HepG2 (cell line): ENCODE results near the gene ZBTB48. TPM values are rescaled to one million over a fixed set of nuclear protein-coding genes. Genes with fewer than 3 reads are reported as not detected.
A peak's percentile ranks its signal among the peaks of the same experiment; 100 is the strongest.

Source experiments
- CBX5 ChIP-seq: sonication (generic); formaldehyde crosslinking; IDR thresholded peaks from 2 replicates; pipeline ENCODE4 v1.4.0; 2020; ENCODE audit warnings: missing genetic modification reagents, borderline replicate concordance
- CCDC6 ChIP-seq: sonication (generic); formaldehyde crosslinking; IDR thresholded peaks from 2 replicates; pipeline ENCODE4 v1.8.1; 2022; ENCODE audit warnings: mild to moderate bottlenecking, missing genetic modification reagents, moderate library complexity
- CREBL2 ChIP-seq: sonication (generic); formaldehyde crosslinking; IDR thresholded peaks from 2 replicates; pipeline ENCODE4 v1.8.1; 2023; ENCODE audit warnings: missing genetic modification reagents, mild to moderate bottlenecking, borderline replicate concordance
- FOXC1 ChIP-seq: sonication (generic); formaldehyde crosslinking; IDR thresholded peaks from 2 replicates; pipeline ENCODE4 v1.8.0; 2022; ENCODE audit warnings: mild to moderate bottlenecking, missing genetic modification reagents, borderline replicate concordance
- HMGXB4 ChIP-seq, 2 experiments: sonication (generic) in 1 of 2; formaldehyde crosslinking in 1 of 2; IDR thresholded peaks; 2 replicates each; pipeline versions ENCODE4 v1.4.0 to v1.6.1; 2018 to 2020; ENCODE audit warnings: missing genetic modification reagents in 2 of 2, borderline replicate concordance in 1 of 2, low read depth in 1 of 2, mild to moderate bottlenecking in 1 of 2, missing biosample characterization in 1 of 2
- HNF1B ChIP-seq: sonication (generic); formaldehyde crosslinking; IDR thresholded peaks from 2 replicates; pipeline ENCODE4 v1.5.1; 2020; ENCODE audit warnings: mild to moderate bottlenecking, moderate library complexity, missing genetic modification reagents
- MAX ChIP-seq: IDR thresholded peaks from 2 replicates; pipeline ENCODE4 v1.6.1; 2012; ENCODE audit warnings: inconsistent platforms
- MED13 ChIP-seq: sonication (generic); formaldehyde crosslinking; IDR thresholded peaks from 2 replicates; pipeline ENCODE4 v1.5.0; 2020; ENCODE audit warnings: missing genetic modification reagents
- NR2C2 ChIP-seq: sonication (generic); formaldehyde crosslinking; IDR thresholded peaks from 2 replicates; pipeline ENCODE4 v1.4.0; 2020; ENCODE audit warnings: missing genetic modification reagents, mild to moderate bottlenecking, moderate library complexity, borderline replicate concordance
- PCBP1 ChIP-seq: fragments of 200-400 bp; formaldehyde crosslinking; IDR thresholded peaks from 2 replicates; pipeline ENCODE4 v1.6.1; 2017; ENCODE audit warnings: mild to moderate bottlenecking, low read depth, low read length, borderline replicate concordance
- PHB2 ChIP-seq: fragments of 450-650 bp; IDR thresholded peaks from 2 replicates; pipeline ENCODE4 v1.6.1; 2018; ENCODE audit not compliant: partially characterized antibody
- POLR2G ChIP-seq: fragments of 200-400 bp; formaldehyde crosslinking; IDR thresholded peaks from 2 replicates; pipeline ENCODE4 v1.6.1; 2018; ENCODE audit warnings: mild to moderate bottlenecking, low read depth, low read length, moderate library complexity
- SIN3B ChIP-seq: fragments of 150-350 bp; IDR thresholded peaks from 2 replicates; pipeline ENCODE4 v1.6.1; 2014; ENCODE audit warnings: low read length
- SP2 ChIP-seq: sonication (generic); formaldehyde crosslinking; IDR thresholded peaks from 2 replicates; pipeline ENCODE4 v1.5.1; 2020; ENCODE audit warnings: mild to moderate bottlenecking, missing genetic modification reagents
- TBP ChIP-seq: sonication (generic); formaldehyde crosslinking; IDR thresholded peaks from 2 replicates; pipeline ENCODE4 v1.5.0; 2020; ENCODE audit warnings: missing genetic modification reagents
- TEAD3 ChIP-seq: optimal IDR thresholded peaks from 2 replicates; pipeline ENCODE3; 2016; ENCODE audit warnings: borderline replicate concordance
- TFDP2 ChIP-seq: sonication (generic); formaldehyde crosslinking; IDR thresholded peaks from 2 replicates; pipeline ENCODE4 v1.4.0; 2020; ENCODE audit warnings: missing genetic modification reagents
- ZBTB38 ChIP-seq: sonication (generic); formaldehyde crosslinking; IDR thresholded peaks from 2 replicates; pipeline ENCODE4 v1.5.1; 2020; ENCODE audit warnings: mild to moderate bottlenecking, missing genetic modification reagents
- ZNF549 ChIP-seq: sonication (generic); formaldehyde crosslinking; IDR thresholded peaks from 2 replicates; pipeline ENCODE4 v1.5.0; 2020; ENCODE audit warnings: missing genetic modification reagents
- ZNF761 ChIP-seq: sonication (generic); formaldehyde crosslinking; conservative IDR thresholded peaks from 2 replicates; pipeline ENCODE4 v1.4.0; 2020; ENCODE audit warnings: mild to moderate bottlenecking, missing genetic modification reagents
- ZNF770 ChIP-seq: sonication (generic); formaldehyde crosslinking; IDR thresholded peaks from 2 replicates; pipeline ENCODE4 v1.5.0; 2020; ENCODE audit warnings: mild to moderate bottlenecking, missing genetic modification reagents
- ZNF850 ChIP-seq: sonication (generic); formaldehyde crosslinking; conservative IDR thresholded peaks from 2 replicates; pipeline ENCODE4 v1.9.0; 2021; ENCODE audit warnings: mild to moderate bottlenecking, missing genetic modification reagents
- ZSCAN22 ChIP-seq: sonication (generic); formaldehyde crosslinking; IDR thresholded peaks from 2 replicates; pipeline ENCODE4 v1.4.0; 2020; ENCODE audit warnings: mild to moderate bottlenecking, missing genetic modification reagents
- polyA plus RNA-seq, 8 experiments: library from polyadenylated mRNA; depleted of rRNA in 3 of 8; stranded (reverse) in 7 of 8; unstranded in 1 of 8; fragments of >200 nt; fragmentation: Illumina TruSeq in 4 of 8; extraction: Trizol in 4 of 8; gene quantifications; 2 replicates each; pipeline versions ENCODE4 v1.2.1 to v1.2.3, GENCODE V29; 2011 to 2016; ENCODE audit warnings: low read depth in 4 of 8, missing spikeins in 1 of 8, mixed read lengths in 1 of 8; ENCODE audit not compliant: insufficient read depth in 1 of 8
- total RNA-seq, 5 experiments: library from RNA; depleted of rRNA; stranded (reverse); fragments of >200 nt; fragmentation: Illumina TruSeq; extraction: Trizol; gene quantifications; 2 replicates each; pipeline ENCODE4 v1.2.3, GENCODE V29; 2016; ENCODE audit warnings: low read depth in 1 of 5

ZBTB48 gene
- total and polyA plus RNA-seq, 2 of the 13 experiments (the other 11 are each of a cell fraction or from before 2014, with no cell fraction given) = 13.0 to 17.1 TPM

GRCh38 chr1:6613361-6614018, 33.7 kb downstream of the ZBTB48 start, which contains the start of gene PHF13 (continued):
- 0 out of 2 replicates have a peak, but pooled peaks have one; percentile 49 for TF ChIP-seq PCBP1
- TF ChIP-seq CREBL2 (CRISPR knock-in tag) = no peak
- 0 out of 2 replicates have a peak, but pooled peaks have one; percentile 23 for TF ChIP-seq FOXC1 (CRISPR knock-in tag)
- no peak for TF ChIP-seq CCDC6 (CRISPR knock-in tag)
- TF ChIP-seq NR2C2 (CRISPR knock-in tag) = peak; percentile 90
- TF ChIP-seq TFDP2 (CRISPR knock-in tag) = peak; percentile 87
- peak; percentile 79 for TF ChIP-seq SP2 (CRISPR knock-in tag)
- TF ChIP-seq TBP (CRISPR knock-in tag) = peak; percentile 88; the same call in 1 of the 2 replicates
- TF ChIP-seq ZNF770 = no peak
- TF ChIP-seq MED13 (CRISPR knock-in tag) = peak; percentile 72
- peak; percentile 37; the same call in 1 of the 2 replicates for TF ChIP-seq CBX5
- TF ChIP-seq PHB2 = no peak
- TF ChIP-seq POLR2G = peak; percentile 55
- TF ChIP-seq ZNF761 = no peak
- TF ChIP-seq MAX = peak; percentile 30; the same call in 1 of the 2 replicates
- TF ChIP-seq ZNF549 (CRISPR knock-in tag) = no peak
- TF ChIP-seq SIN3B = no peak
- TF ChIP-seq HMGXB4 (CRISPR knock-in tag; IDR thresholded peaks at IDR 0.05; ENCODE audit: borderline replicate concordance in 1 of 2, low read depth in 1 of 2) = peak in 1 of 2 experiments; percentile 55; a peak in 1 of 4 replicates
- no peak for TF ChIP-seq ZSCAN22 (CRISPR knock-in tag)
- no peak for TF ChIP-seq TEAD3 (CRISPR knock-in tag)
- peak; percentile 78 for TF ChIP-seq HNF1B (CRISPR knock-in tag)
- no peak for TF ChIP-seq ZNF850
- peak; percentile 28; the same call in 1 of the 2 replicates for TF ChIP-seq ZBTB38 (CRISPR knock-in tag)
